GM18868 (cell line): Measurements from ENCODE around the gene CLDN16.

ENCODE experiments used
- ATAC-seq: cut with Tn5 transposase; IDR thresholded peaks from one replicate; pipeline ENCODE4 v1.9.1; 2021; ENCODE audit warnings: mild to moderate bottlenecking, moderate library complexity; ENCODE audit not compliant: unreplicated experiment

Gene CLDN16

GRCh38 chr3:190387578-190388213 lies at the start of gene CLDN16:
Gene CLDN16, plus strand, starts transcription at chr3:190388163. Its CDS starts 167 bp downstream, at chr3:190388330.
- ATAC-seq, result no peak

- ATAC-seq, result peak; percentile 16
Measured at GRCh38 chr3:190338717-190339116, 49.2 kb upstream of the CLDN16 start.

GRCh38 chr3:190339130-190339529 lies 48.8 kb upstream of the CLDN16 start:
- ATAC-seq, result peak; percentile 63

- no peak for ATAC-seq
Measured at GRCh38 chr3:190340071-190340470, 47.9 kb upstream of the CLDN16 start.

- ATAC-seq, result no peak
Measured at GRCh38 chr3:190345027-190345821, 42.7 kb upstream of the CLDN16 start.

- ATAC-seq, result no peak
Measured at GRCh38 chr3:190345878-190346277, 42.1 kb upstream of the CLDN16 start.

- no peak for ATAC-seq
Measured at GRCh38 chr3:190346541-190346940, 41.4 kb upstream of the CLDN16 start.

- no peak for ATAC-seq
Measured at GRCh38 chr3:190352861-190353457, 35.0 kb upstream of the CLDN16 start.

GRCh38 chr3:190356246-190356645 lies 31.7 kb upstream of the CLDN16 start:
- no peak for ATAC-seq

- no peak for ATAC-seq
Measured at GRCh38 chr3:190357468-190357867, 30.5 kb upstream of the CLDN16 start.

- ATAC-seq, result no peak
Measured at GRCh38 chr3:190359813-190360212, 28.1 kb upstream of the CLDN16 start.

- no peak for ATAC-seq
Measured at GRCh38 chr3:190360228-190360627, 27.7 kb upstream of the CLDN16 start.

- ATAC-seq, result no peak
Measured at GRCh38 chr3:190361791-190362190, 26.2 kb upstream of the CLDN16 start.

- ATAC-seq, result no peak
Measured at GRCh38 chr3:190362258-190362657, 25.7 kb upstream of the CLDN16 start.

- ATAC-seq, result no peak
Measured at GRCh38 chr3:190366133-190366532, 21.8 kb upstream of the CLDN16 start.

GRCh38 chr3:190368881-190369280 lies 19.1 kb upstream of the CLDN16 start:
- ATAC-seq, result no peak

- ATAC-seq, result no peak
Measured at GRCh38 chr3:190369668-190370295, 18.2 kb upstream of the CLDN16 start.

GRCh38 chr3:190370369-190370768 lies 17.6 kb upstream of the CLDN16 start:
- ATAC-seq, result no peak

- no peak for ATAC-seq
Measured at GRCh38 chr3:190371152-190371551, 16.8 kb upstream of the CLDN16 start.

- no peak for ATAC-seq
Measured at GRCh38 chr3:190375246-190375645, 12.7 kb upstream of the CLDN16 start.

- ATAC-seq, result no peak
Measured at GRCh38 chr3:190375671-190376070, 12.3 kb upstream of the CLDN16 start.
